Endothelial cell of hepatic sinusoid (primary cell): ENCODE results near the gene CCDC24.

ENCODE experiments used
- in situ Hi-C: cut with HindIII; loops from 2 replicates; pipeline ENCODE4 v1.10.0; 2017; ENCODE audit warnings: low sequenced_read_pairs

The CCDC24 gene

DNA sequence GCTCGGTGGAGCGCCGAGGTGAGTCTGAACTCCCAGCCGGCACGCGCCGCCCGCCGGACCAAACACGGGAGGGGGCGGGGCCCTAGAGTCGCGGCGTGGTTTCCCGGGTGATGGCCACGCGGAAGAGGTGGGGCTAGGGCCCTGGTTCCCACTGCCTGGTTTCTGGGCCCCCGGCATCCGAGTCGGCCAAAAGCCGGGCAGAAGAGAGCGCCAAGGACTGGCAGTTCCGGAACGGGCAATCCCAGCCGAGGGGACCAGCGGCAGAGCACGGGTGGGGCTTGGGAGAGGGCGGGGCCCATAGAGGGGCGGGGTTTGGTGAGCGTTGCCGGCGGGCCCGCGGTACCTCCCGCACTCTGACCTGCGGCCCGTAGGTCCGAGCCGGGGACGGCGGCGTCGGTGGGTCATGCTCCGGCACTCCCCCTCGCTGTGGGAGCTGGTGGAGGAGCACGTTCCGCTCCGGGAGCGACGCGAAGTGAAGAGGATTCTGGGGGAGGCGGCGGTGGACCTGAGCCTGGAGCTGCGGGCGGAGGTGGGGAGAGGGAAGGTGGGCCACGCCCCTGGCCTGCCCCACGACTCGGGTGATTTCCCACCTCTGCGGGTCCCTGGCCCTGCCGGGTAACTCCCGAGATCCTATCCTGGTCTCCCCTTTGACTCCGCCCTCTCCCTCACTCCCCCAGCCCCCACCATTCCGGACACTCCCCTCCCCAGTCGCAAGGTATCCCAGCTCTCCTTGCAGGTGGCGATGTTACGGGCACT is at the start of gene CCDC24:
TSS of gene CCDC24 (plus strand) at position 124 of the 756 bp plus-strand sequence. CDS start at position 404, 280 bp downstream.
- in situ Hi-C loops: loop anchor here (5.0 kb wide), 2 partner anchors 39 to 81 kb away; no protein-coding TSS in a partner anchor

DNA sequence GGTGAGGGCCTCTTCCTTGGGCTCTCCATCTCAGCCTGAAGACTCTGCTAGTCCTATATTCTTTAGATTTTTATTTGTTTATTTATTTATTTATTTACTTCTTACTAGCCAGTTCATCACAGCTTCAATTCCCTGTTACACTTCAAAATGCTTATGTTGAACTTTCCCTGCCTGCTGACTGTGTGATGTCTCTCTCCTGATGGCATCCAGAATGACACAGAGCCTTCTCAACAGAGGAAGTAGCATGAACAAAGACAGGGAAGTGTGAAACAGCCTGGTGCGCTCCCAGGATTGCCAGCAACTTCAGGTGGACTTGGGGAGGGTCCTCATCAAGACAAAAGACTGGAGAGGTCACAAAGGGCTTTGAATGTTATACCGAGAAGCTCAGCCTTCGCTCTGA is 49.0 kb upstream of the CCDC24 start:
- in situ Hi-C loops: loop anchor here (25.0 kb wide), 1 partner anchor 705 kb away; no protein-coding TSS in a partner anchor

DNA sequence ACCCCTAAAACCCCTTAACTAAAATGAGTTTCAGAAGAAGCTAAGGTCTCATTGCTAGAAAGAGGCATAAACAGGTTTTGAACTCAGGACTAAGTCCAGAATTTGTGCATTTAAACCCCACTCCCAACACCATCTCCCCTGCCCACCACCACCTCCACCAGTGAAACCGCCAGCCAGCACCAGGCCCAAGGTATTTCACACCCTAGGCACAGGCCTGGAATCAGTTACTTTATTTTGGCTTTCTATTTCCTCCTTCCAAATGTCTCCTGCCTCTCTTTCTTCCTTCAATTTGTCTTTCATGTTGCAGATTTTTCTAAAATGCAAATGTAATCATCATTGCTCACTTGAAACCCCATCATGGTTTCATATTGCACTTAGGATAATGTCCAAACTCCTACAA is 46.5 kb upstream of the CCDC24 start:
- in situ Hi-C loops: loop anchor here (25.0 kb wide), 1 partner anchor 708 kb away; no protein-coding TSS in a partner anchor

DNA sequence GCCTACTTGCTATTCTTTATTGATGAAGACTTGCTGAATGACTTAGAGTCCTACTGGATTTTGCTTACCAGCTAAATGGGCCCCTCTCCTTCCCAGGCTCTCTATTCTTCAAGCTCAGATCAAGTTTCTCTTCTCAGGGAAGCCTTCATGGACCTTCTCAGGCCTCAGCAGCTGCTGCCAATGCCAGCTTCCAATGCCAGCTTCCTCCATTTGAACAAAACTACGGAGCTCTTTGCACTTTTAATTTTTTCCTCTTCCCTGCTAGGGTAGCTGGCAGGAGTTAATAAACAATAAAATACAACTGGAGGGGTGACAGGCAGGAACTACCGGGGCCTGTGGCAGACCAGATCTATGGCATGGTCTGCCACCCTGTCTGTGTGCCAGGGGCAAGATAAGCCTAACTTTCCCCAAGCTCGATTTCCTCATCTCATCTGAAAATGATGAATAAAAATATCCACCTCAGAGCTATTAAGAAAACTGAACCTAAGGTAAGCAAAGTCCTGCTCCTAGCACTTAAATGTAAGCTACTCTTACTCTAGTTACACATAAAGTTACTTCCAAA is 45.6 kb upstream of the CCDC24 start:
- in situ Hi-C loops: loop anchor here (25.0 kb wide), 1 partner anchor 708 kb away; no protein-coding TSS in a partner anchor

DNA sequence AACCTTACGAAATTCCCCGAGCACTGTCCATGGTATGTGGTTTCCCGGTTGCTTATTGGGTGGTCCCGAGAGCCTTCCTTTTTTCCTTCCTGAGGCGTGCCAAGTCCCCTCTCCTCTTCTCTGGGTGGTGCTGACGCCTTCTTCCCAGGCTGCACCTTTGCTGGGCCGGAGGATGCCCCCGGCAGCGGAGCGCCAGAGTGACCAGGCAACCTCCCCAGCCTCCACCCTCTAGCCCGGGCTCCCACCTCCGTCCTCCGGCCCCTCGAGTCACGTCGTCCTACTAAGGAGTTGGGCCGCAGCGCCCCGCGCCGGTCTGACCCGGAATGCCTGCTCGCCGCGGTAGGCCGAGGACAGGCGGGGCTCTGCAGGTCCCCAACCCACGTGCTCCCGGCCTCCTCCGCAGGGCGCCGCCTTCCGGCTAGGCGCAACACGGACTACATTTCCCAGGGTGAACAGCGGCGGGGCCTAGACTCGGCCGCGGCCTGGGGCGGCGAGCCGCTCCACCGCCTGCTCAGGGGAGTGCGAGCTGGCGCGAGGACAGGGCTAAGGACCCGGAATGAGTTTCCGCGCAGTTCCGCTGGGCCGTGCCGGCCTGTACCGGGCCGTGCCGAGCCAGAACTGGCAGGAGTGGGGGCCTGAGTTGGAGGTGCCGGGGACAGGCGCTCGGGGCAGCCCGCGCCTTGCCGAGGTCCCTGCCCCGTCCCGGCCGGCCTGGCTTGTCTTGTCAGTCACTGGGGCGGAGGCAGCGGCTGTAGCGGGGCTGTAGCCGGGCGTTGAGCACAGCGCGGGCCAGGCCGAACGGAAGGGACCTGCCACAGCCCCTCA is 45.0 kb upstream of the CCDC24 start, which contains the start of gene IPO13:
TSS of gene IPO13 (plus strand) at position 715 of the 825 bp plus-strand sequence. CDS start 651 bp downstream, outside the sequence.
- in situ Hi-C loops: loop anchor here (25.0 kb wide), 1 partner anchor 709 kb away; no protein-coding TSS in a partner anchor

DNA sequence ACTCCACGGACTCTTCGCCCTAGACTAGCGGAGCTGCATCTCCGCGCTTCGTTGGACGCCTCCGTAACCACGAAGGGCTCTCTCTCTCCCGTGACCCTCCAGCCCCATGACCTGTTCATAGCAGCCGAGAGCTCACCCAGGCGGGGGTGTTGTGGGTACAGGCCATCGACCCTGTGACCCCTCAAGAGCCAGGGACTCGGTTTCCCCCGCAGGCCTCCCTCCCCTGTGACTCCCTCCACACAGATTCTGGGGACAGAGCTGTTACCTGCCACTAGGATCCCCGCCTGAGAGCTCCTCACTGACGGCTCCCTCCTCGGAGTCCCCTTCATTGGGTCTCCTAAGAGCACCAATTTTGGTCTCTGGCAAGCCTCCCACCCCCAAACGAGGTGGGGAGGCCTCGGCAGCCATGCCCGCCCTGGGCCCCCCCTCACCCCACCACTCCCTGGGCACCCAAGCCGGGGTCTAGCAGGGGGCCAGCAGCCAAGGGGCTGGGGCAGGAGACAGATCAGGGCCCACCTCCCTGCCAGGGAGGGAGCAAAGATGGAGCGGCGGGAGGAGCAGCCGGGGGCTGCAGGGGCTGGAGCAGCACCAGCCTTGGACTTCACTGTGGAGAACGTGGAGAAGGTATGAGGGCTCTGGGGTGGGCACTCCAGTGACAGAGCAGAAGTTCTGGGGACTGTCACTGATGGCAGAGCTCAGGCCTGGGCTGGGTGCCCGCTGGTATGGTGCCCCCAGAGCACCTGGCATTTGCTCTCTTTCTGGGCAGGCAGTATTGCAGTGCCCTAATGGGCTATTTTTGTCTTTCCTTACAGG is 44.1 kb upstream of the CCDC24 start:
- in situ Hi-C loops: loop anchor here (25.0 kb wide), 1 partner anchor 710 kb away; no protein-coding TSS in a partner anchor

DNA sequence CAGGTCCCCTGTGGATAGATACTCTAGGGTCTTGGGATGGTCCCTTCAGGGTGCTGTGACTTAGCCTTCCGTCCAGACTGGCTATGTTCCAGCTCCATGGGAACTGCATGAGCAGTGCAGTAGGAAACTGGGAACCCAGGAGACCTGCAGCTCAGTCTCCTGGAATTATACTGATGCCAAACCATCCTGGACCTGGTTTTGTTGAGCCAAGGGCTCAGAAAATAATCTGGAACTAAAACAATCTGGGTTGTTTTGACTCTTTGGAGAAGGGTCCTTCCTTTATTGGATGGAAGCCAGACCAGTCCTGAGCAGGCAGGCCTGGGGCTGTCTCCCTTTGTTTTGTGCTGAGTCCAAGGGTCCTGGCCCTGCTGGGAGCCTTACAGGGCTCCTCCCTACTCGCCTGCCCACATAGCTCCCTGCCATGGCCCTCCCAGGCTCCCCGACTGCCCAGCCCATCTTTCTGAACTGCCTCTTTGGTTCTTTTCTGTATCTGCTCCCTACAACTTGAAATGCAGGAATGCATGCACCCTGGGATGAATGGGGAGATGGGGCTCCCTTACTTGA is 43.4 kb upstream of the CCDC24 start:
- in situ Hi-C loops: loop anchor here (25.0 kb wide), 1 partner anchor 711 kb away; no protein-coding TSS in a partner anchor

DNA sequence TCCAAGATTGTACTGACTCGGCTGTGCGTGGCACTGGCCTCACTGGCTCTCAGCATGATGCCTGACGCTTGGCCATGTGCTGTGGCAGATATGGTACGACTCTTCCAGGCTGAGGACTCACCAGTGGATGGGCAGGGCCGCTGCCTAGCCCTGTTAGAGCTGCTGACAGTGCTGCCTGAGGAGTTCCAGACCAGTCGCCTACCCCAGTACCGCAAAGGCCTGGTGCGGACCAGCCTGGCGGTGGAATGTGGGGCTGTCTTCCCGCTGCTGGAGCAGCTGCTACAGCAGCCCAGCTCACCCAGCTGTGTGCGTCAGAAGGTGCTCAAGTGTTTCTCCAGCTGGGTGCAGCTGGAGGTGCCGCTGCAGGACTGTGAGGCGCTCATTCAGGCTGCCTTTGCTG is 41.7 kb upstream of the CCDC24 start:
- in situ Hi-C loops: loop anchor here (5.0 to 25.0 kb wide), 2 partner anchors 43 to 712 kb away; partner anchors contain the start of gene CCDC24

DNA sequence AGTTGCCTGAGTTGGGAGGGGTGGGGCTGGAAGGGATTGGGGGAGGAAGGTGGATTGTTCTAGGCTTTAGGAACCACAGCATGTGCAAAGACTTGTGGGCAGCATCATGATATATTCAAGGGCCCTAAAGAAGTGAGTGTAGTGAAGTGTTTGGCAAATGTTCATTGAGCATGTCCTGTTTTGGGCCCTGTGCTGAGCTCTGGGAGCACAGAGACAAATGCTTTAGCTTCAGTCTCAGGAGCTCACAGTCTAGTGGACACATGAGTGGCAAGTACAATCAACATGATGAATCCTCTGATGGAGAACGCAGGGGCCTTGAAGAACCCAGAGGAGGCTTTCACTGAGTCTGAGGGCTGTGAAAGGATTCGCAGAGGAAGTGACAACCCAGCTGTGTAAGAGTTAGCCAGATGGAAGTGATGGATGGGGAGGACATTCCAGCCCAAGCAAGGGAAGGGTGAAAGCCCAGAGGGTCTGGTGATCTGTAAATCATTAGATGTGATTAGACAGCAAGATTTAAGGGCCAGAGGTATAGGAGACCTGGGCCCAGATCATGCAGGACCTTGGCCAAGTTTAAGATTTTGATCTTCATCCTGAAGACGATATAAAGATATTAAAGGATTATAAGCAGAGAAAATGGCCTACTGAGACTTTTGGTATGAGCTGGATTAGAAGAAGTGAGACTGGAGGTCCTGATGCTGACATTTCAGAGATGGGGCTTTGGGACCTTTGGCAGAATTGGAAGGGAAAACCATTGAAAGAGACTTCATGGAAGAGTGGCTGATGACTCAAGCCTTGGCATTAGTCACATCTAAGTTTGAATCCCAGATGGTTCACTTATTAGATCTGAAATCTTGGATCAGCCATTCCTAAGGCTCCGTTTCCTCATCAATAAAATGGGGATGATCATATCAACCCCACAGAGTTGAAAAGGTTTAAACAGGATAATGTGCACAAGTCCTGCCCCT is 40.1 kb upstream of the CCDC24 start:
- in situ Hi-C loops: loop anchor here (5.0 kb wide), 1 partner anchor 41 kb away; the partner anchor contains the start of gene CCDC24

DNA sequence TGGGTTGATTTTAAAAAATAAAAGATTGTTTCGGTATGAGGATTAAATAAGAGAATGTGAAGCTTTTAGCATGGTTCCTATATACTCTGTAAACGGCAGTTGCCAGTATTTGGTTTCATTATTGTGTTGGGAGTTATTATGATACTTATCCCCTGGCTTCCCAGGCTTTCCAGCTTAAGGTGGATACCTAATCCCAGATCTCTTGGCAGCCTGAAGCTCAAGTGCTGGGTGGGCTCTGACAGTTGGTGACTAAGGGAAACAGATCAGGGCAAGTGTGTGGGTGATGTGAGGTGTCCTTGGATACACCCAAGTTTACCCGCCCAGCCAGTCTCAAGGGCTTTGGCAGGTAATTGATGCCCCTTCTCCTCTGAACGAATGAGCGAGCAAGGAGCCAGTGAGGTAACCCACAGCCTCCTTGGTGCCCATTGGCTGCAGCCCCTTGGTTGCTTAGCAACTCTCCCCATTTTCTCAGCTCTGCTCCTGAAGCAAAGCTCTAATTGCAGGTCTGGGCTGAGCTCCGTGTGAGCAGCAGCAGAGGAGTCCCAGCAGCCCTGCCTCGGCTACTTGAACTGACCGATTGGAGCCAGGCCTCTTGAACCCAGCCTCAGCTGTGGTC is 38.6 kb upstream of the CCDC24 start:
- in situ Hi-C loops: loop anchor here (5.0 kb wide), 1 partner anchor 39 kb away; the partner anchor contains the start of gene CCDC24

DNA sequence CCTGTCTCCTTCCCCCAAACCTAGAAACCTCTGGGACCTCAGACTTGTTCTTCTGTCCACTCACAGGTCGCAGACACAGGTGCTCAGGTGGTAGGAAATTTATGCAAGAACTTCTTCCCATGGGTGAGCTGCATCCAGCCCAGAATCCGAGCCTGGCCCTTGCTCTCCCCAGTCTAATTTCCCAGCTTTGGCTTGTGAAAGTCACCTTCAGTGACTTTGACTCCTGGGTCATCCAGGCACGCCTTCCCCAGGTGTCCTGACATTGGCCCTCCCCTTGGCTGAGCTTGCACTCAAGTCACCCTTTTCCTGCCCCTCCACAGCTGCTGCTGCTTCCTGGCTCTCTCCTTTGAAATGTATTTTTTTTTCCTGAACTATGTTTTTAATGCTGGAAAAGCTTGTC is 38.0 kb upstream of the CCDC24 start:
- in situ Hi-C loops: loop anchor here (5.0 kb wide), 1 partner anchor 39 kb away; the partner anchor contains the start of gene CCDC24

DNA sequence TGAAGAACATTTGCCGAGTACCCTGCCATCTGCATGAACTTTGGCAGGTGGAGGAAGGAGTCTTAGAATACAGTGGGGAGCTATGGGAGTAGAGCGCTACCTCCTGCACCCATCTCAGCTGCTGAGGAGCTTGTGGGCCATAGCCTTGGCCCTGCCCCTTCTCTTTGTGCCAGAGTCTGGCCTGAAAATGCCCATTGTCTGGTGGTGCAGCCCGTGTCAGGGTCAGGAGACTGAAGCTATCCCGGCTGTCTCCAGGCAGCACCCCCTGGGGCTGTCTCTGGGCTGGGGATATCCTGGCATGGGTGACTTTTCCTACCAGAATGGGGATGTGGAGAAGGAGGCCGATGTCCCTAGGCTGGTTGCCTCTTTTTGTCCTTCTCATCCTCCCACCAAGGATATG is 37.4 kb upstream of the CCDC24 start:
- in situ Hi-C loops: loop anchor here (5.0 kb wide), 1 partner anchor 38 kb away; the partner anchor contains the start of gene CCDC24

DNA sequence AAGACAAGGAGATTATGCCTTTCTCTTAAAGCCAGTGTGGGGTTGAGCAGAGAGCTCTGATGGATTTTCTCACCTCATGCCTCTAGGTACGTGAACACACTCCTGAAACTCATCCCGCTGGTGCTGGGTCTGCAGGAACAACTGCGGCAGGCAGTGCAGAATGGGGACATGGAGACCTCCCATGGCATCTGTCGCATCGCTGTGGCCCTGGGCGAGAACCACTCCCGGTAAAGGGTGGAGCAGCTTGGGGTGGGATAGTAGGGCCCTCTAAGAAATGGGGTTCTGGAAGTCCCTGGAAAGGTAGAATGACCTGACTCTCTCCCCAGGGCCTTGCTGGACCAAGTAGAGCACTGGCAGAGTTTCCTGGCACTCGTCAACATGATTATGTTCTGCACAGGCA is 35.2 kb upstream of the CCDC24 start:
- in situ Hi-C loops: no loop called here

DNA sequence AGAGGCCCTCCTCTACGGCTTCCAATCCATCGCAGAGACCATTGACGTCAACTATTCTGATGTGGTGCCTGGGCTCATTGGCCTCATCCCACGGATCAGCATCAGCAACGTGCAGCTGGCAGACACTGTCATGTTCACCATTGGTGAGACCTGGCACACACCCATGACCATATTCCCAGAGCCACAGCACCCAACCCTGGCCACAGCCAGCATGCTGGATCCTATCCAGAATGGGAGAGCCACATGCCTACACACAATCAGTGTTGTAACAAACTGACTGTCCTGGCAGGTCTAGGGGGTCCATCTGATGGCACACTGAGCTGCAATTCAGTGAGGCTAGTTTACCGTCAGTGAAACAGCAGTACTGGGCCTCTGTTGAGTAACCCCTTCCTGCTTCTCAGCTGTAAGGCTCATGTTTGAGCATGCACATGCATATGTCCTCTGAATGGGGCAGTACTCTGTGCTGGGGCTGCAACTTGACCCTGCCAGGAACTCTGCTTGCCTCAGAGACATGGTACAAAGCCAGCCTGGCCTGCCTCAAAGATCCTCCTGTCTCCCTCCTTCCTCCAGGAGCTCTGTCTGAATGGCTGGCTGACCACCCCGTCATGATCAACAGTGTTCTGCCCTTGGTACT is 33.9 kb upstream of the CCDC24 start:
- in situ Hi-C loops: no loop called here

DNA sequence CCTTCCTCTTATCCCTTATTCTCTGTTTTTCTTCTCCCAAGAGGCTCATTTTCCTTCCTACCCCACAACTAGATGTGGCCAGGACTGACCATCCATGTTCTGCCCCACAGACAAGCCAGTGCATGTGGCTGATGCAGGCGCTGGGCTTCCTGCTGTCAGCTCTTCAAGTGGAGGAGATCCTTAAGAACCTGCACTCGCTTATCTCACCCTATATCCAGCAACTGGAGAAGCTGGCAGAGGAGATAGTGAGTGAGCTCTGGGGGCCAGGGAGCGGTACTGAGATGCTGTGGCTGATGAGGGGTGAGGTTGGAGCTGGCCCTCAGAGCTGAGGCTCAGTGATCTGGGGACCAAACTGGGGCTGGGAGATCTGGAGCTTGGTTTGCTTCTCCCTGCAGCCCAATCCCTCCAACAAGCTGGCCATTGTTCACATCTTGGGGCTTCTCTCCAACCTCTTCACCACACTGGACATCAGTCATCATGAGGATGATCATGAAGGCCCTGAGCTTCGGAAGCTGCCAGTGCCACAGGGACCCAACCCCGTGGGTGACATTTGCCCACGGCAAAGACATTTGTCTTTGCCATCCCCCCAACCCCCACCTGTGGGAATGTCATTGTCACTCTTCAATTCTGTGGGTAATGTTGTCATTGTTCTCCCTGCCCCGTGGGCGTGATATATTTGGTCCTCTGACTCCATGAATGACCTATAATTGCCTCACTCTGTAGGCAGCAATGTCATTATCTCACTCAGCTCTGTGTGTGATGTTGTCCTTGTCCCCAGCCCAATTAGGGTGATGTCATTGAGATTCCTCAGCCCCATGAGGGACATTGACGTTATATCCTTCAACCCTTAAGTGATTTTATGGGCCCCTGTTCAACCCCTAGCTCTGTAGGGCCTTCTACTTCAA is 32.8 kb upstream of the CCDC24 start:
- in situ Hi-C loops: no loop called here

DNA sequence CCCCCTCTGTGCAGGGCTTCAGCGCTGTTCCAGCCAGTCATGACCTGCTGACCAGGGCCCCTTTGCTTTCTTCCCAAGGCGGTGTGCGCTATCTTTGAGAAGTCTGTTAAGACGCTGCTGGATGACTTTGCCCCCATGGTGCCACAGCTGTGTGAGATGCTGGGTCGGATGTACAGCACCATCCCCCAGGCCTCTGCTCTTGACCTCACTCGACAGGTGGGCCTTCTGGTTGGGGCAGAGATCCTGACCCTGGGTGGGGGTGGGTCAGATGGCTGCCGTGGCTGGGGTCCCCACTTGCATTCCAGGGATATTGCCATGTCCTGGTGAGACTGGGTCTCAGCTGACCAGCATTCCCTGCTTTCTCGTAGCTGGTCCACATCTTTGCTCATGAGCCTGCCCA is 30.6 kb upstream of the CCDC24 start:
- in situ Hi-C loops: no loop called here
